ENCODE data around the gene ASCL2. TPM values are rescaled to one million over a fixed set of nuclear protein-coding genes. Genes with fewer than 3 reads are reported as not detected.

The ASCL2 gene
- total RNA-seq, 4 donors from 2014 or later, result not detected

GRCh38 chr11:2262301-2263070 lies 7.9 kb downstream of the ASCL2 start:
- Histone ChIP-seq H3K4me1 (no peaks in the 10 kb centered on the region), H3K36me3 (no peaks in the 10 kb centered on the region), H3K27ac (no peak overlapping the region), H3K4me3 (no peak overlapping the region), H3K9me3 (no peaks in the 10 kb centered on the region), H3K27me3 (peaks cover under 1 to 16% (median 5%) of the 10 kb centered on the region in 3 donors)
- no peak for TF ChIP-seq POLR2A (IDR thresholded peaks at IDR 0.05)
- TF ChIP-seq, protein P1, sequence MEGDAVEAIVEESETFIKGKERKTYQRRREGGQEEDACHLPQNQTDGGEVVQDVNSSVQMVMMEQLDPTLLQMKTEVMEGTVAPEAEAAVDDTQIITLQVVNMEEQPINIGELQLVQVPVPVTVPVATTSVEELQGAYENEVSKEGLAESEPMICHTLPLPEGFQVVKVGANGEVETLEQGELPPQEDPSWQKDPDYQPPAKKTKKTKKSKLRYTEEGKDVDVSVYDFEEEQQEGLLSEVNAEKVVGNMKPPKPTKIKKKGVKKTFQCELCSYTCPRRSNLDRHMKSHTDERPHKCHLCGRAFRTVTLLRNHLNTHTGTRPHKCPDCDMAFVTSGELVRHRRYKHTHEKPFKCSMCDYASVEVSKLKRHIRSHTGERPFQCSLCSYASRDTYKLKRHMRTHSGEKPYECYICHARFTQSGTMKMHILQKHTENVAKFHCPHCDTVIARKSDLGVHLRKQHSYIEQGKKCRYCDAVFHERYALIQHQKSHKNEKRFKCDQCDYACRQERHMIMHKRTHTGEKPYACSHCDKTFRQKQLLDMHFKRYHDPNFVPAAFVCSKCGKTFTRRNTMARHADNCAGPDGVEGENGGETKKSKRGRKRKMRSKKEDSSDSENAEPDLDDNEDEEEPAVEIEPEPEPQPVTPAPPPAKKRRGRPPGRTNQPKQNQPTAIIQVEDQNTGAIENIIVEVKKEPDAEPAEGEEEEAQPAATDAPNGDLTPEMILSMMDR (IDR thresholded peaks at IDR 0.05 in 4 of 5, conservative IDR thresholded peaks at IDR 0.05 in 1 of 5), result no peak
- in situ Hi-C loops (cut with MboI; ENCODE audit: low sequenced_read_pairs in 4 of 4) (no loop called here), intact Hi-C loops (cut with DNase I; ENCODE audit: low total_unique reads) (no loop called here)
- DNase-seq (no peak), ATAC-seq (no peak)

GRCh38 chr11:2261436-2262230 lies 8.8 kb downstream of the ASCL2 start:
- no peak for DNase-seq
- Histone ChIP-seq H3K4me3 (no peak overlapping the region), H3K9me3 (no peaks in the 10 kb centered on the region), H3K27me3 (peaks cover 0 to 16% (median 3%) of the 10 kb centered on the region in 3 donors), H3K27ac (no peak overlapping the region), H3K36me3 (no peaks in the 10 kb centered on the region), H3K4me1 (no peaks in the 10 kb centered on the region)
- intact Hi-C loops (cut with DNase I; ENCODE audit: low total_unique reads), result no loop called here
- ATAC-seq, result no peak
- no peak for TF ChIP-seq POLR2A (IDR thresholded peaks at IDR 0.05)
- TF ChIP-seq, protein P1 (IDR thresholded peaks at IDR 0.05 in 4 of 5, conservative IDR thresholded peaks at IDR 0.05 in 1 of 5), result no peak
- in situ Hi-C loops (cut with MboI; ENCODE audit: low sequenced_read_pairs in 4 of 4), result no loop called here

- peaks cover 0 to 16% (median 3%) of the 10 kb centered on the region in 3 donors for H3K27me3 ChIP-seq
- intact Hi-C loops (cut with DNase I; ENCODE audit: low total_unique reads) (no loop called here), in situ Hi-C loops (cut with MboI; ENCODE audit: low sequenced_read_pairs in 4 of 4) (no loop called here)
- H3K36me3 ChIP-seq, result no peaks in the 10 kb centered on the region
- H3K27ac ChIP-seq, result no peak overlapping the region
- H3K4me1 ChIP-seq, result no peaks in the 10 kb centered on the region
- no peak for TF ChIP-seq POLR2A (IDR thresholded peaks at IDR 0.05)
- TF ChIP-seq, protein P1 (IDR thresholded peaks at IDR 0.05 in 4 of 5, conservative IDR thresholded peaks at IDR 0.05 in 1 of 5), result no peak
- ATAC-seq, result no peak
- H3K4me3 ChIP-seq, result no peak overlapping the region
- no peaks in the 10 kb centered on the region for H3K9me3 ChIP-seq
- DNase-seq, result no peak
Measured at GRCh38 chr11:2260491-2261364, 9.7 kb downstream of the ASCL2 start.

DNA sequence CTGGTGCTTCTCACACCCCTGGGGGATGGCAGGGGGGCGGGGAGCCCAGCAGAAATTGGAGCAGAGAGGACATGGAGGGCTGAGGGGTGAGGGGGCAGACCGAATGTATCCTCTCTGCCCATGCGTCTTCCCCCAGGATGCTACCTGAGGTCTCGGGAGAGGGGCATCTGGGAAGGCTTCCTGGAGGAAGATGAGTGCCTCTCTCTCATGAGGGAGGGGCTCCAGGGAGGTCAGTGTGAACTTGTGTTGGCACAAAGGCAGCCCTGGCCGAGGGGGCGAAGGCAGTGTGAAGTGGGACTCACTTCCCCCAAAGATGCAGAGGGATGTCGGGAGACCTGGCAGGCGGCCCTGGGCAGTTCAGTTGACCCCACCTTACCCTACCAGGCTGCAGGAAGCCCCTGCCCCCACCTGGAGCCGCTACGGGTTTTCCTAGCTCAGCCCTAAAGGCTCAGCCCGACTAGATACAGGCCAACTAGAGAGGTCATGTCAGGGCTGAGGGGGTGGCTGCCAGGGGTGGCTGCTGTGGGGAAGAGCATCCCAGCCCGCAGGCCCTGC lies 10.4 kb downstream of the ASCL2 start:
- in situ Hi-C loops (cut with MboI; ENCODE audit: low sequenced_read_pairs in 4 of 4), result no loop called here
- peaks cover 0 to 16% (median 3%) of the 10 kb centered on the region in 3 donors for H3K27me3 ChIP-seq
- no peaks in the 10 kb centered on the region for H3K4me1 ChIP-seq
- DNase-seq (no peak), ATAC-seq (no peak)
- no peaks in the 10 kb centered on the region for H3K9me3 ChIP-seq
- no peak for TF ChIP-seq POLR2A (IDR thresholded peaks at IDR 0.05)
- TF ChIP-seq, protein P1 (IDR thresholded peaks at IDR 0.05 in 4 of 5, conservative IDR thresholded peaks at IDR 0.05 in 1 of 5), result no peak
- intact Hi-C loops (cut with DNase I; ENCODE audit: low total_unique reads), result no loop called here
- no peaks in the 10 kb centered on the region for H3K36me3 ChIP-seq
- H3K4me3 ChIP-seq, result no peak overlapping the region
- no peak overlapping the region for H3K27ac ChIP-seq

All from gastrocnemius medialis (tissue), 4 donors.